HFF-Myc (cell line): ENCODE measurements around the gene CNPY1.

ENCODE experiments used
- DNase-seq: peaks from one replicate; pipeline ENCODE4 v3.0.0-alpha.2; 2011; ENCODE audit warnings: low read depth; ENCODE audit errors: extremely low read depth
- H3K4me3 ChIP-seq: replicated peaks from 2 replicates; pipeline ENCODE4 v1.5.1; 2011; ENCODE audit warnings: low read depth, mild to moderate bottlenecking, control low read depth, low read length
- TF ChIP-seq, protein P1 (sequence below): IDR thresholded peaks from 2 replicates; pipeline ENCODE4 v1.5.1; 2012; ENCODE audit warnings: mild to moderate bottlenecking, low read depth, low read length, control low read depth; ENCODE audit errors: missing control alignments

CNPY1 gene

DNA sequence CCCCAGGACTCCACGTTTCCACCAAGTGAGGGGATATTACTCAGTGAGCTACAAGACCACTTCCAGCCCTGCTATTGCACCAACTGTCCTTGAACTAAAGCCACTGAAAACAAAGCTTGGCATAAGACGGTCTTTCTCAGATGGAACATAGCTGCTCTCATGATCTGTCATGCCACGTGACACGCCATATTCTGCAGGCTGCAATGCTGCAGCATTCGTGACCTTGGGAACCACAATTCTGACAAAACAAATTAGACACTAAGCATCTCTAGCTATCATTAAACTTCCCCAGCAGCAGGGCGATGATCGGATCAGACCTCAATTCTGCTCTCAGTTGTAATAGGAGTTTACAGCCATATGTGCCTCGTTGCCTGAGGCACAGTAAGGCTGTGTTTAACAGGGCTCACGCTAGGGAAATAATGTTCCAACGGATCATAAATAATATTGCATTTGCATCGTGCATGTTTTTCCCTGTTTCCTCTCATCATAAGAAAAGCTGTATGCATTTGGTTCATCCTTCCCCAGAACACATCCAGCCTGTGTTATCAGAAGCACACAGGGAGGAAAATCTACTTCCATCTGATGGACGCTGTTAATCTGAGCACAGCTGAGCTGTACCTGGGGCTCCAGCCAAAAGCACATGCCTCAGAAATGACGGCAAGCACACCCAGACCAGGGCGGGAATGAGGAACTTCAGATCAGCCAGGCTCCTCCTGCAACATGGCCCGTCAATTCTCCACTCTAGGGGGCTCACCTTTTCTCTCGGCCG, 38.6 kb upstream of the CNPY1 start:
- DNase-seq = no peak
- H3K4me3 ChIP-seq = no peak overlapping the region
- TF ChIP-seq, protein P1, sequence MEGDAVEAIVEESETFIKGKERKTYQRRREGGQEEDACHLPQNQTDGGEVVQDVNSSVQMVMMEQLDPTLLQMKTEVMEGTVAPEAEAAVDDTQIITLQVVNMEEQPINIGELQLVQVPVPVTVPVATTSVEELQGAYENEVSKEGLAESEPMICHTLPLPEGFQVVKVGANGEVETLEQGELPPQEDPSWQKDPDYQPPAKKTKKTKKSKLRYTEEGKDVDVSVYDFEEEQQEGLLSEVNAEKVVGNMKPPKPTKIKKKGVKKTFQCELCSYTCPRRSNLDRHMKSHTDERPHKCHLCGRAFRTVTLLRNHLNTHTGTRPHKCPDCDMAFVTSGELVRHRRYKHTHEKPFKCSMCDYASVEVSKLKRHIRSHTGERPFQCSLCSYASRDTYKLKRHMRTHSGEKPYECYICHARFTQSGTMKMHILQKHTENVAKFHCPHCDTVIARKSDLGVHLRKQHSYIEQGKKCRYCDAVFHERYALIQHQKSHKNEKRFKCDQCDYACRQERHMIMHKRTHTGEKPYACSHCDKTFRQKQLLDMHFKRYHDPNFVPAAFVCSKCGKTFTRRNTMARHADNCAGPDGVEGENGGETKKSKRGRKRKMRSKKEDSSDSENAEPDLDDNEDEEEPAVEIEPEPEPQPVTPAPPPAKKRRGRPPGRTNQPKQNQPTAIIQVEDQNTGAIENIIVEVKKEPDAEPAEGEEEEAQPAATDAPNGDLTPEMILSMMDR = no peak

- TF ChIP-seq, protein P1 = no peak
- no peak overlapping the region for H3K4me3 ChIP-seq
- DNase-seq = no peak
Observed at GRCh38 chr7:155584261-155584660, 37.9 kb upstream of the CNPY1 start.

DNA sequence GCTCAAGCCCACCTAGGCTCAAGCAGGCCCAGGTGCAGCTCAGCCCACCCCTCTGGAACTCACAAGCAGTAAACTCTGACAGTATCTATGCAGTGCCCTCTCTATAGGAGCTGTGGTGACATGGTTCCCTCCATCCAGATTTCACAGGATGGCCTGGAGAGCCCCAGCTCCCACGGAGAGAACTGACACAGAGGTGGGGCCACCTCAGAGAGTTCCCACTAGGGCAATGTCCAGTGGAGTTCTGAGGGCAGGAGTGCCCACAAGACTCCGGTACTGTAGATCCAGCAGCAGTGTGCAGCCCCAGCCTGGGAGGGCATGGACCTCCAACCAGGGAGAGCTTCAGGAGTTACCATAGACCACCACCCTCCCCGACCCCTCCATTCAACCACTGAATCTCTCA, 37.3 kb upstream of the CNPY1 start:
- no peak for DNase-seq
- TF ChIP-seq, protein P1 = no peak
- H3K4me3 ChIP-seq = no peak overlapping the region

DNA sequence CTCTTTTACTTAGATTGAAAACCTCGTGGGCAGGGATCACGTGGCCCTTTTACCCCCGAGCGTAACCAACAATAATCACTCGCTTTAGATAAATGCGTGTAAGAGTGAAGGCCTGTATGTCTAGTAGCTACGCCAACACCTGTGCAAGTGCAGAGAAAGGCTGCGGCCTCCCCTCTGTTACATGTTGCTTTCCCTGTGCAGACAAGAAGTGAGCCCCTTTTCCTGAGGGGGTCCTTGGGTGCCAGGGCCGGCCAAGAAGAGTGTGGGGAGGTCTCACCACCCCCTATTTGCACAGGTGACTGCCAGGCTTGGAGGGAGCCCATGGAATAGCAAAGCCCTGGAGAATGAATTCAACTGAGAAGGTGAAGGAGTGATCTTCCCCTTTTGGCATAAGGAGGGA, 35.6 kb upstream of the CNPY1 start:
- DNase-seq = no peak
- no peak overlapping the region for H3K4me3 ChIP-seq
- TF ChIP-seq, protein P1 = no peak

GRCh38 chr7:155581107-155581830, 34.9 kb upstream of the CNPY1 start:
- TF ChIP-seq, protein P1 = no peak
- no peak for DNase-seq
- H3K4me3 ChIP-seq = no peak overlapping the region

- no peak overlapping the region for H3K4me3 ChIP-seq
- TF ChIP-seq, protein P1 = no peak
- no peak for DNase-seq
Observed at GRCh38 chr7:155580367-155580766, 34.0 kb upstream of the CNPY1 start.
